Neural progenitor cell (in vitro differentiated cells): Measurements from ENCODE around the gene EGLN1.

Source experiments
- CTCF ChIP-seq: fragments of 200-600 bp; sonication (generic); IDR thresholded peaks from 2 replicates; pipeline ENCODE4 v1.5.1; 2017; ENCODE audit warnings: antibody characterized with exemption, mild to moderate bottlenecking
- EZH2 ChIP-seq: fragments of 200-600 bp; sonication (generic); IDR thresholded peaks from 2 replicates; pipeline ENCODE4 v1.6.1; 2017; ENCODE audit warnings: antibody characterized with exemption, mild to moderate bottlenecking, moderate library complexity
- EZH2phosphoT487 ChIP-seq: fragments of 200-600 bp; sonication (generic); IDR thresholded peaks from 2 replicates; pipeline ENCODE4 v1.6.1; 2017; ENCODE audit warnings: antibody characterized with exemption

DNA sequence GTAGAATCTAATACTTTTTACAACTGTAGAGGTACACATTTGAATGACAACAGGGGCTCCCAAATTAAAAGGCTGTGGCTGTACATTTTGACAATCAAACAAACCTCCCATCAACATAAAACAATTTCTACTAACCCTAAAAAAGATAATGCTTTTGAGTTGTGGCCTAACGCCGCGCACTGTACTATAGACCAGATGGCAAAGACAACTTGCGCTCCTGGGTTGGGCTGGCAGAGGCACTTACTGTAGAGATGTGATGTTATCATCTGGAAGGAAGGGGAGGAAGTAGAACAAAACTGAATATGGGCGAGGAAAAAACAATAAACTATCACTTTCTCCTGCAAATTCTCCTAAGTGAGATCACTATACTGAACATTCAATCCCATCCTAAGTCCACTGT, 57.9 kb downstream of the EGLN1 start:
- TF ChIP-seq CTCF (no peak), EZH2 (no peak), EZH2phosphoT487 (no peak)
